Activated gamma-delta T cell (primary cell): ENCODE measurements around the gene FGF3.

Experiments
- DNase-seq: peaks from one replicate; lab custom pipeline; 2025; lab: John Stamatoyannopoulos, UW
- total RNA-seq, 2 donors: gene quantifications; one replicate each; lab custom pipeline; 2026; lab: John Stamatoyannopoulos, UW

Gene FGF3
- 0 reads per million in 2 donors for total RNA-seq

DNA sequence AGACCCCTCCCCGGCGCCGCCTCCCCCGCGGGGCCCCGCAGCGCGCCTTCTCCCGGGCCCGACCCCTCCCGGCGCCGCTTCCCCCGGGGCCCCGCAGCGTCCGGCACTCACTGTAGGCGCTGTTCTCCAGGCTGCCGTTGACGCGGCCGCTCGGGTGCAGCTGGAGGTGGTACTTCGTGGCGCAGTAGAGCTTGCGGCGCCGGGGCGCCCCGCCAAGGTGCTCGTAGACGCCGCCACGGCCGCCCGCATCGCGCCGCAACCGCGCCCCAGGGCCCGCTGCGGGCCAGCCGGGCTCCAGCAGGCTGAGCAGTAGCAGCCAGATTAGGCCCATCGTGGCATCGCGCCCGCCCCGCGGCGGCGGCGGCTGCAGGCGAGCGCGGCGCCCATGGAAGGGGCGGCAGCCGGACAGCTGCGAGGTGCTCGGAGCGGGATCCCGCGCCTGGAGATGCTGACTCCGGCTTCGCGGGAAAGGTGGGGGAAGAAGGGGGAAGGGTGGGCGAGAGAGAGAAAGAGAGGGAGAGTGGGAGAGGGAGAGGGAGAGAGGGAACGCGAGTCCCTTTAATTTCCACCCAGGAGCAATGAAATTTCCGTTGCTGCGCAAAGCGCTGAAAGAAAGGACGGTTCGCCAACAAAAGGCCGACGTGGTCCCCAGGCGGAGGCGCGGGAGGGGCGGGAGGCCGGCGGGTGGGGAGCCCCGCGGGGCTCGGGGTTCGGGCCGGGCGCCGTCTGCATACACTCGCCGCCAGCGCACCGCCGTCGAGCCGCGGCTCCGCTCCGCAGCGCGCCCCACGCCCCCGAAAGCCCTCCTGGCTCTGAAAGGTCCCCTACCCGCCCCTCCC is at the start of gene FGF3:
Gene FGF3 (minus strand): TSS at position 814 of the 839 bp plus-strand sequence. CDS start 483 bp downstream, at position 331.
- DNase-seq = no peak

DNA sequence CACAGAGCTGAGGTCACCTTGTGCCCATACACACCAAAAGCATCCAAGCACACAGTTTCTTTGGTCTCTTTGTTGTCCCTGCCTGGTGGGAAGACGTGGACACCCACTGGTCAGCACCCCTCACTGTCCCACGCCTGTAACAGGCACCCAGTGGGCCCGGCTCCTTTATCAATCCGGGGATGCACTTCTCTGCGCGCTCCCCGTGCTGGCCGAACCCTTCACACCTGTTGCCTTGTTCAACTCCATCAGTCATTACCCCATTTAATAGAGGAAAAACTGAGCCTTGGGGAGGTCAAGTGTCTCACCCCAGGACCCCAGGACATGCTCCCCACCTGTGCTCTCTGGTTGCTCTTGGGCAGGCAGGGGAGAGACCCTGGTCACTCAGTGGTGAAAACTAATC is 49.7 kb upstream of the FGF3 start:
- DNase-seq = no peak

DNA sequence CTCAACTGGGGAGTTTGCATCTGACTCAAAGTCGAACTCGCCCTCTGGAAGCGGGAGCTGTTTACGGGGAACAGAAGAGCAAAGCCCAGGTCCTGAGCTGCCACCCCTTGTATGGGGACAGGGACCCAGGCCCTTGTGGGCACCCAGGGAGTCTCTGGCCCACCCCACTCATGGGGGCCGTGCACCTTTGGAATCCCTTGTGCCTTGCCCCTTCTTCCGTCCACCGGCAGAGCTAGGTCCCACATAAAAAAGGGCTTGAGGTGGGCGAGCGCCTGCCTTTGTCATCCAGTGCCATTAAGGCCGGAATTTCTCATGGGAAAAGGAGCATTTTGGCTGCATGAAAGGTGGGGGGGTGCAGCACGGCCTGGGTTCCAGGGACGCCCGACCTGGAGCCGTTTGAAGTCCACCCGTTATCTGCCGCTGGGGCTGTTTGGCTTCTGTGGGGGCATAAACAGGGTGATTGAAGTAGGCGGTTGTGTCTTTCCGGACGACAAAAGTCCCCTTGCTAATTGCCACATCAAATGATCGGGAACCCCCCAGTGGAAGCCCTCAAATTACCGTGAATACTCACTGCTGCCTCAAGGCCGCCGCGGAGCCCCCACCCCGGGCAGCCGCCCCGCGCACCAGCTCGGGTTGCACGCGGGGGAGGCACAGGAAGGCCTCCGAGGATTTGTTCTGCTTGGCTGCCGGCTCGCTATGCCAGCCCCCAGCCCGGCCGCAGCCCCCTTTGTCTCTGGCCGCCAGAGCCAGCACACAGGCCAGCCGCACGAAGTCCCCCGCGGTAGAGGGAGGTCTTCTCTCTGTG is 49.0 kb upstream of the FGF3 start:
- DNase-seq = no peak

DNA sequence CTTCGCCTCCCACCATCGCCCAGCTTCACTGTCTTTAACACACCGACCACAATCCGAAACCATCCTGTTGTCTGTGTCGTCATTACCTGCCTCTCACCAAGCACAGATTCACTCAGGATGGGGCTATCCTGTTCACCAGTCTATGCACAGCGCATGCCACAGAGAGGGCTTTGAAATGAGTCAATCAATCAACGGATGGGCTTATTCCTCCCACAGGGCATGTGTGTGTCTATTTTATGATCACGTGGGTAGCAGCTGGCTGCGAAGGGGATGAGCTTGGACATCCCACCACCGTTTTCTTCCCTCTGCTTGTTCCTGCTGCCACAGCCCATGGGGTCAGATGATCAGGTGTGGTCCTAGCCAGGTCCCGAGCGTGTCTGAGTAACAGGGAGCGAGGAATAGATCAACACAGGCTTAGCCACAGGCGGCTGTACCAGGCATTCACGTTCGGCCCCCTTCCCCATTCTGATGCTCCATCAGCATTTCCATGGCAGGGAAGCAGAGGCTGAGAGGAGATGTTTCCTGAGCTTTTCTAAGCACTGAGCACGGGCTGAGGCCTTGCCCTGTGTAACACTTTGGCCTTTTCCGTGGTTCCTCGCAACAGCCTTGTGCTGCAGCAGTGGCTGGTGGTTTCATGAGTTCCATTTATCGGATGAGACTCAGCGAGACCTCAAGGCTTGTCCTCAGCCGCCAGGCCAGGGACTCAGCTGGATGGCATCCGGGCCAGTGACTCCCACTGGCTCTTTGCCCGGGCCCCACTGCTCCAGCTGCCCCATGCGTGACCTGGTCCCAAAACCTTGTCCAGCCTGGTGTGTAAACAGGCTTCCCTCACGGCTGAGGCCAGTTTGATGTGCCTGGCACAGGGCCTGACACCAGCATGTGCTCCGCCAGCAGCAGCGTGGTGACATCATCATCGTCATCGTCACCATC is 48.1 kb upstream of the FGF3 start:
- no peak for DNase-seq

DNA sequence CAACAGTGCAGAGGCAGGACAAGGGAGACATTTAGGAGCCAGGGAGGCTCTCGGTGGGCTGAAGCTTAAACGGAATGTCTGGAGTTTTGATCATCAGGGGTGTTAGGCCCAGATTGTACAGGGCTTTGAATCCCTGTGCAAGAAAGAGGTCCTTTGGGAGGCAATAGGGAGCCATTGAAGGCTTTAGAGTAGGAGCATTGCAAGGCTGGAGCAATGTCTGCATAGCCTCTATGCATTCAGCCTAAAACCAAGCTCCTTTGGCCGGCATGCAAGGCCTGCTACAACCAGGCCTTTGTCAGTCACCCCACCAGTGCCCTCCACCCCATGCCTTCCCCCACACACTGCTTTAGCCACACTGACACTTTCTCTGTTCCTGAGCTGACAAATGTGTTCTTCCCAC is 47.4 kb upstream of the FGF3 start:
- no peak for DNase-seq

DNA sequence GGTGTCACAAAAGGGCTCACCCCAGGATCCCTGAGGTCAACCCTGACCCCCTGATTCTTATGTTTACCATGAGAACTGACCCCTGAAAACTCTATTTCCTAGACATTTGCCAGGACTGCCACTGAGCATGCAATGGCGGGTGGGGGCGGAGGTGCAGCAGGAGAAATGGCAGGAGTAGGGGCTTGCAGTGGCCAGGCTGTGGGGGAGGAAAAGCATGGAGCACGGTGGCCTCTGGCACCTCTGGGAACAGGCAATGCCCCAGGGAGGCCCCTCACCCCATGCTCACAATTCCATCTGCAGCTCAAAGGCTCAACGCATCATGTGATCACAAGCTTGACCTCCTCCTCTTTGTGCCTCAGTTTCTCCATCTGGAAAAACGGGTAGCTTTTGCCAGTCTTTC is 46.5 kb upstream of the FGF3 start:
- no peak for DNase-seq

DNA sequence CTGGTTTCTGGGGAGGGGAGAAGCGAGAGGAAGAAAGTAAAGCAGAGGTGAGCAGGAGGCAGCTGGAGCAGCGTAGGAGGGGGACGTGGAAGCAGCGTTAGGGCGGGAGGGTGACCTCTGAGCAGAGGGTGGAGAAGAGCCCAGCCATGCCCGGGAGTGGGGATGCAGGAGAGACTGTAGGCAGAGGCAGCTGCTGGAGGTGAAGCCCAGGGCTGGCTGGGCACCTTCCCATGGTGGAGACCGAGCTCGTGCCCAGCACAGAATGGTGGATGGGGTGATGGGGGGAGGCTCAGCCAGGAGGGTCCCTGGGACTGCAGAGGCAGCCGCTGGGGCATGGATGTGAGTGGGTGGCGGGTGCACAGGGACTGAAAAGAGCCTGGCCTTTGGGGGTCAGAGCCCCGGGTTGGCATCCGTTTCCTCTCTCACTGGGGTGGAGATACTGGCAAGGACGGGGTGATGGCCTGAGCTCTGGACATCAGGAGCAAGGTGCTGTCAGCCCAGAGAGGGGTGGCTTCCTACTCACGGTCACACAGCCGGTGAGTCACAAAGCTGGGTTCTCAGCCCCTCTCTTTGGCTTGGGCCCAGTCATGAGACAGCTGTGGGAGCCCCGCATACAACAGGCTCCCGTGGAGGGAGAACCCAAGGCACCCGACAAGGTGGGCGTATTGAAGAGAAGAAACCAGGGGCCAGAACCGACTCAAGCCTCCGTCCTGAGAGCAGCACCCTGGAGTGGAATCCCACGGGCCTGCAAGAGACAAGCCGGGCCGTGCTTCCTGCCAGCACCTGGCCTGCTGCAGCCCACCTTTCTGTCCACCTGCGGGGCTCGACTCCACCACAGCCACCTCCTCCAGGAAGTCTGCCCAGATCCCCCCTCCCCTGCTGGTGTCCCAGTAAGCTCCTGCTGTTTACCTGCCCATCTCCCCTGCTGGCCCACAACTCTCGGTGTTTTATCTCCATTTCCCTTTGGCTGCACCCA is 45.8 kb upstream of the FGF3 start:
- DNase-seq = no peak

DNA sequence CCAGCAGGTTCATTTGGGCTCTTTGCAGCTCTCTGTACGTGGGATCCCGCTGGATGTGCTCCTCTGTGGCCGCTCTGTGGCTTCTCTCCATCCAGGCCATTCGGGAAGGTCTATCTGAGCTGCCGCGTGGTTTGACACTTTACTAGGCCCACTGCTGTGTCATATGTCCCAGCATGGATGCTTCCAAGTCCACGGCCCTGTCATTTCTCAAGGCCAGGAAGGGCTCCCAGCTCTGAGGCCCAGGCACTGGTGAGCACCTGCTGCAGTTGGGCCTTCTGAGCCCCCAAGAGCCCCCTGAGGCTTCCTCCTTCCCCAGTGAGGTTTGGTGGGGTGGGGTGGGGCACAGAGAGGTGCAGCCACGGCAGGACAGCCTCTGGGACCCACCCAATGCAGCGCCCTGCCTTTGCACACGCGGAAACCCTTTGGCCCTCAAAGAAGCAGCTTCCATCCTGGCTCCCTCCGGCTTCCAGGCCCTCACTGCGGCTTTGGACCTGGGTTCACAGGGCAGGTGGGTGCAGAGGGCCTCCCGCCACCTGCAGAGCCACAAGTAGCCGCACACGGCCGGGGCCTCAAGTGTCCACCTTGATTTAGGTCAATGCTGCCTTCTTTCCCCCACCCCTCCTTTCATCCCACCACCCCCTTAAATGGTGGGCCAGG is 44.5 kb upstream of the FGF3 start:
- no peak for DNase-seq

DNA sequence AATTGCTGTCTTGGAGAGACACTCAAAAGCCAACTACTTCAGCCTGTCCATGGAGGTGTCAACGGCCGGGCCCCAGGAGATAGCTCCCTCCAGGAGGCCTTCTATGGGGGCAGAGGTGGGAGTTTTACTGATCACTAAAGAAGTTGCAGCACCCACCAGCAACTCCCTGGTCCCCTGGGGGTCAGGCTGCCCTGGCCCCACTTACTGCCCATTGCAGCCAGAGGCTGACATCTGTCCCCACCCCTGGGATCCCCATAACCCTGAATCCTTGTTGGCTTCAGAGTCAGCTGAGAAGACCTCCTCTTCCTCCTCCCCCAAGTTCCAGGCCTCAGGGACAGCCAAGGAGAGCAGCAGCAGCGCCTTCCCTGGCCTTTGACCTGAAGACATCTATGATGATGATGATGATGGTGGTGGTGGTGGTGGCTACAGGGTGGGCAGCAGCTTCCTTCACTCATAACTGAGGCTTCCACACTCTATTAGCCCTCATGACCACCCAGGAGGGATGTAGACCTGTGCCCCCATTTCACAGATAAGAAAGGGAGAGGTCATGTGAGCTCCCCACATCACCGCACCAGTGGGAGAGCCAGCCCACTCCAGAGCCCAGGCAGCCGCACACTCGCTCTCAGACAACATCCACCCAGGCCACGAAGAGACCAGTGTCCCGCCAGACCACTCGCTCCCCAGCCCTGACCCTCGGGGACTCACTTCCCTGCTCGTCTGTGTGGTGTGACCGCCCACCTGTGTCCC is 43.8 kb upstream of the FGF3 start:
- DNase-seq = no peak

DNA sequence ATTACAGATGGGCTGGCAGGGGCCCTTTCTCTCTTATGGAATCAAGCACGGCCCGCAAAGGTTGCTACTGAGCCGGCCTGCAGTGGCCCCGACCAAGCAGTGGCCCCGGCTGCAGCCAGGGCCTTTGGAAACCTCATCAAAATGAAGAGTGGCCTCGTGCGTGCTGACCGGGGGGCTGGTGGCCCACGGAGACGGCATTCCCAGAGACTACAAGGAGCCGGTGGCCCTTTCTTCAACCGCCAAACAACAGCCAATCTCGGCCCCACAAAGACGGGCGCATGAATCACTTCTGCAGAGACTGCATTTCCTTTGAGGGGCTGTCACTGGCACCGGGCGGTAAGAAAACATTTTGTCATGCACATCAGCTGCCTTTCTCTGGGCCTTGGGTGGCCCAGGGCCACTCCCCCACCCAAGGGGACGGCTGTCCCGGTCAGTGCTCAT is 43.1 kb upstream of the FGF3 start:
- DNase-seq = no peak

DNA sequence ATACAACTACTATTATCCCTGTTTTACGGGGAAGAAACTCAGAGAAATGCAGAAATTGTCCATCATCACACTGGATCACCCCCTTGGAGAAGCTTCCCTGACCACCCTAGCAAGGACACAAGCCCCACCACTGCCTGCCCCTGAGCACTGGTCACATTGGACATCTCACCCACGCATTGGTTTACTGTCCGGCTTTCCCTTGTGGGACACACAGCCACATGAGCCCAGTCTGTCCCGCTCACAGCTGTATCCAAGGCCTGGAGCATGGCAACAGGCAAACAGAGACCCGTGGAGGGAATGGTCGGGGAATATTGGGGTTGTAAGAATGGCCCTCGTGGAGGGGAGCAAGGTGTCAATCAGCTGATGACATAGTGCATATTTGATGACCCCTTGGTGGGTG is 42.7 kb upstream of the FGF3 start:
- DNase-seq = no peak

DNA sequence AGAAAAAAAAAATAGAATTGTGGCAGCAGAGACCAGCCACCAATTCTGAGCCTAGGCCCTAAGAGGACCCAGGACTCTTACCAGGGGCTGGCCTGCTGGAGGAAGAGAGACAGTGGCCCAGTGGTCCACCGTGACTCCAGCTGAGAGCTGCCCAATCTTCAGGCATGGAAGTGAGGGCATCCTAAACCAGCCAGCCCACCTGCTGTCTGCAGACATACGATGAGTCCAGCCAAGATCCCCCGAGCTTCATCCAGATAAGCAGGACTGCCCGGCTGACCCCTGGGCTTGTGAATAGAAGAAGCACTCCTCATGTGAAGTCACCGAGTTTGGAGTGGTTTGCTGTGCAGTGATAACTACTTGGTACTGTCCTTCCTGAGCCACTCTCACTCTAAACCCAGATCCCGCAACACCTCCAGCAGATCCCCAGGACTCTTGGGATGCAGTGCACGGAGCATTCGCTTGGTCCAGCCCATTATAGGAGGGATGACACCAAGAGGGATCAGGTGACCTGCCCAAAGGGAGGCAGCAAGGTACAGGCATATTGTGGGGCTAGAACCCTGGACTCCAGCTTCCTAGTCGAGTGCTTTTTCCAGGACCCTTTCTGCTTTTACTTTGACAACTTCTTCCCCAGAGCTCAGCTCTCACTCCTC is 41.7 kb upstream of the FGF3 start:
- DNase-seq = no peak

DNA sequence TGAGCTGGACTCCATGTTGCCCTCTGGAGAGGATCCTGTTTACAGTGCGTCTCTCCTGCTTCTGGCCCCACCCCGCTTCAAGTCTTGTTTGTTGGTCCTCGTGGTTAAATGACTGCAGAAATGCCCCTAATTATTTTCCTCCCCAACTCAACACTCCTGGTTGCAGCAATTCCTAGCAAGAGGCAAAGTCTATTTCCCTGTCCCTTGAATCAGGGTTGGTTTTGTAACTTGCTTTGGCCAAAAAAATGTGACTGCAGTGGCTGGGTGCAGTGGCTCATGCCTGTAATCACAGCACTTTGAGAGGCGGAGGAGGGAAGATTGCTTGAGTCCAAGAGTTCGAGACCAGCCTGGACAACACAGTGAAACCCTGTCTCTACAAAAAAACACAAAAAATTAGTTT is 41.0 kb upstream of the FGF3 start:
- no peak for DNase-seq

DNA sequence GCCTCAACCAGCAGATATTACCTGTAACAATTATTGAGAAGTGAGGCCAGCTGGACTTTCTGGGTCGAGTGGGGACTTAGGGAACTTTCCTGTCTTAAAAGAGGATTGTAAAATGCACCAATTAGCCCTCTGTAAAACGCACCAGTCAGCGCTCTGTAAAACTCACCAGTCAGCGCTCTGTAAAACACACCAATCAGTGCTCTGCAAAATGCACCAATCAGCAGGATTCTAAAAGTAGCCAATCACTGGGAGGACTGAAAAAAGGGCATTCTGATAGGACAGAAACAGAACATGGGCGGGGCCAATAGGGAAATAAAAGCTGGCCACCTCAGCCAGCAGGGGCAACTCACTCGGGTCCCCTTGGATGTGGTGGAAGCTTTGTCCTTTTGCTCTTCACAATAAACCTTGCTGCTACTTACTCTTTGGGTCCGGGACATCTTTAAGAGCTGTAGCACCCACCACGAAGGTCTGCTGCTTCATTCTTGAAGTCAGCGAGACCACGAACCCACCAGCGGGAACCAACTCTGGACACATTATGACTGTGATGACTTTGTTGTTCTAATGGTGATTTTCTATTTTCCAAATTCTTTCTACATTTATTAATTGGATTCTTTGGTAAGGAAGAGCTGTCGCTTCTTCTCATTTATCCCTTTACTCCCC is 40.2 kb upstream of the FGF3 start:
- DNase-seq = no peak

DNA sequence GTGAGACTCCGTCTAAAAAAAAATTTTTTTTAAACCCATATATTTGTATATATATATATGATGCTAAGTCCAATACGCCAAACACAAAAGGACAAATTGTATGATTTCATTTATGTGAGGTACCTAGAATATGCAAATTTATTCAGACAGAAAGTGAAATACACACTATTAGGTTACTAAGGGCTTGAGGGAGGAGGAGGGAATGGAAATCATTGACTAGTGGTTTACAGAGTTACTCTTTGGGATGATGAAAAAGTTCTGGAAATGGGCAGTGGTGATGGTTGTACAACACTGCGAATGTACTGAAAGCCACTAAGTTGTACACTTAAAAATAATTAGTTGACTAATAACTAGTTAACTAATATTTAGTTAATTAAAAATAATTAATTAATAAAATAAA is 36.2 kb upstream of the FGF3 start:
- DNase-seq = no peak

DNA sequence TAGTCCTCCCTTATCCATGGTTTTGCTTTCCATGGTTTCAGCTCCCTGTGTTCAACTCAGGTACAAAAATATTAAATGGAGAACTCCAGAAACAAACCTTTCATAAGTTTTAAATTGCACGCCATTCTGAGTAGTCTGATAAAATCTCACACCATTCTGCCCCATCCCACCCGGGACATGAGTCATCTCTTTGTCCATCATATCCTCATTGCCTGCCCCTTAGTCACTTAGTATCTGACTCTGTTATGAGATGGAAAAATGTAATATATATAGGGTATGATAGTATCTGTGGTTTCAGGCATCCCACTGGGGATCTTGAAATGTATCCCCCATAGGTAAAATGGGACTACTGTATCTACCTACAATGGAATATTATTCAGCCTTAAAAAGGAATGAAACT is 35.5 kb upstream of the FGF3 start:
- no peak for DNase-seq

DNA sequence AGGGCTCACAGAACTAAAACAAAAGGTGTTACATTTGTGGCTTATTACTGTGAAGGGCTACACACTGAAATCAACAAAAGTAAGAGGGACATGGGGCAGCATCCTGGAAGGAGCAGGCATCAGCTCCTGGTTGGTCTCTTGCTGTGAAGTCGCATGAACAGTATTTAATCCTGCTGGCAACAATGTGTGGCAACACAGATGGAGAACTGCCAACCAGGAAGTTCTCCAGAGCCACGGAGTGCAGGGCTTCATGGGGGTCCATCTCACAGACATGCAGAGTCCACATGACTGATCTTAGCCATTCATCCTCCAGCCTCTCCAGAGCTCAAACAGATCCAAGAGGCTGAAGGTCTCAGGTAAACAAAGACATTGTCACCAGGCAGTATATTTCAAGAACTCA is 32.8 kb upstream of the FGF3 start:
- no peak for DNase-seq

DNA sequence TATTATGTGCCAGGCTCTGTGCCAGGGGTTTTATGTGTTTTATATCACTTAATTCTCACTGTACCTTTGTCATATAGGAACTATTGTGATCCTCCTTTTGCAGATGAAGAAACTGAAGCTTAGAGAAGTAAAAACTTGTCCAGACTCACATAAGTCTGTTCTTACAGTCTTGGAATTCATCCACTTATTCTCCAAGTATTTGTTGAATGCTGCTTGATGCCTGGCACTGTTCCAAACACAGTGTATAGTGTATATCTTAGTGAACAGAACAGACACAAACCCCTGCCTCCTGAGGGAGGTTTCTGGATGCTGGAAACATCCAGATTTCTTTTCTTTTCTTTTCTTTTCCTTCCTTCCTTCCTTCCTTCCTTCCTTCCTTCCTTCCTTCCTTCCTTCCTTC is 29.0 kb upstream of the FGF3 start:
- no peak for DNase-seq

DNA sequence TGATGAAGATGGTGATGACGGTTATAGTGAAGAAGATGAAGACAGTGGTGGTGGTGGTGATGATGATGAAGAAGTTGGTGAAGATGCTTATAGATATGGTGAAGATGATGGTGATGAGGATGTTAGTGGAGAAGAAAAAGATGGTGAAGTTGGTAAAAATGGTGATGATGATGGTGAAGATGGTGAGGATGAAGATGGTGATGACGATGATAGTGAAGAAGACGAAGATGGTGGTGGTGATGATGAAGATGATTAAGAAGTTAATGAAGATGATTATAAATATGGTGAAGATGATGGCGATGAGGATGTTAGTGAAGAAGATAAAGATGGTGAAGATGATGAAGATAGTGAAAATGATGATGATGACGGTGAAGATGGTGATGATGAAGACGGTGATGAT is 25.2 kb upstream of the FGF3 start:
- DNase-seq = no peak
